Measurements from ENCODE around the gene SLC35F5.
"Not testable (repeated sequence)": the region's sequence is repeated elsewhere in the genome, so short reads cannot be mapped to it uniquely, and the experiment has no call there.

Gene SLC35F5

GRCh38 chr2:113757138-113757657 is 756 bp upstream of the SLC35F5 start:
- DNase-seq: peak in 5 of 58 donors; percentile 0 to 30 (median 5)

- peak in 16 of 58 donors; percentile 3 to 69 (median 50) for DNase-seq
Observed at GRCh38 chr2:113755835-113756354, 547 bp downstream of the SLC35F5 start.

- DNase-seq: peak in 1 of 58 donors; percentile 1
Observed at GRCh38 chr2:113755035-113755834, 1.2 kb downstream of the SLC35F5 start.

- DNase-seq: no peak
Observed at GRCh38 chr2:113754160-113754559, 2.3 kb downstream of the SLC35F5 start.

GRCh38 chr2:113750385-113750784 is 6.1 kb downstream of the SLC35F5 start:
- no peak for DNase-seq

GRCh38 chr2:113741091-113741490 is 15.4 kb downstream of the SLC35F5 start:
- no peak for DNase-seq

- DNase-seq: no peak
Observed at GRCh38 chr2:113739849-113740248, 16.6 kb downstream of the SLC35F5 start.

GRCh38 chr2:113734185-113734584 is 22.3 kb downstream of the SLC35F5 start:
- DNase-seq: no peak

- DNase-seq: no peak
Observed at GRCh38 chr2:113724010-113724409, 32.4 kb downstream of the SLC35F5 start.

- no peak for DNase-seq
Observed at GRCh38 chr2:113723411-113723810, 33.0 kb downstream of the SLC35F5 start.

- DNase-seq: no peak
Observed at GRCh38 chr2:113720167-113720566, 36.3 kb downstream of the SLC35F5 start.

- DNase-seq: no peak
Observed at GRCh38 chr2:113716291-113716690, 40.2 kb downstream of the SLC35F5 start.

GRCh38 chr2:113712941-113713340 is 43.5 kb downstream of the SLC35F5 start:
- DNase-seq: no peak

- DNase-seq: no peak
Observed at GRCh38 chr2:113711851-113712250, 44.6 kb downstream of the SLC35F5 start.

GRCh38 chr2:113709022-113709421 is 47.4 kb downstream of the SLC35F5 start:
- no peak for DNase-seq

- no peak for DNase-seq
Observed at GRCh38 chr2:113707106-113707505, 49.3 kb downstream of the SLC35F5 start.

- DNase-seq: peak in 1 of 58 donors; percentile 1
Observed at GRCh38 chr2:113705982-113706523, 50.4 kb downstream of the SLC35F5 start.

GRCh38 chr2:113704300-113704993 is 52.0 kb downstream of the SLC35F5 start:
- not testable (repeated sequence) for DNase-seq

- no peak for DNase-seq
Observed at GRCh38 chr2:113703386-113704299, 52.8 kb downstream of the SLC35F5 start.

- DNase-seq: peak in 4 of 58 donors; percentile 2 to 18 (median 10)
Observed at GRCh38 chr2:113700186-113700841, 56.1 kb downstream of the SLC35F5 start.
